Stimulated activated effector memory CD8-positive, alpha-beta T cell treated with anti-CD3 and anti-CD28 coated beads, Interleukin-12 subunit alpha, Interleukin-12 subunit beta, amount 100 ng/mL, for 72 hours (primary cell): Measurements from ENCODE around the gene GRM3.
"Not testable (repeated sequence)": the region's sequence is repeated elsewhere in the genome, so short reads cannot be mapped to it uniquely, and the experiment has no call there.

ENCODE experiments used
- ATAC-seq: fragments of 150-1000 bp; cut with Tn5 transposase; 2 replicates; pipeline ENCODE4 v1.10.0; 2021
- DNase-seq, 2 donors: peaks; one replicate each; pipeline ENCODE4 v3.0.0; 2021 to 2022; ENCODE audit warnings: low spot score in 2 of 2
- H3K27ac Mint-ChIP-seq: one replicate; pipeline ENCODE4 v1.8.0; 2022; ENCODE audit warnings: mild to moderate bottlenecking, mixed read lengths
- H3K36me3 Mint-ChIP-seq: one replicate; pipeline ENCODE4 v1.8.0; 2022; ENCODE audit warnings: mild to moderate bottlenecking, mixed read lengths
- H3K4me1 Mint-ChIP-seq: one replicate; pipeline ENCODE4 v1.8.0; 2022; ENCODE audit warnings: mixed read lengths
- H3K4me3 Mint-ChIP-seq: one replicate; pipeline ENCODE4 v1.8.0; 2022; ENCODE audit warnings: mild to moderate bottlenecking, mixed read lengths
- H3K9me3 Mint-ChIP-seq: one replicate; pipeline ENCODE4 v1.8.0; 2022; ENCODE audit warnings: mixed read lengths

GRM3 gene

GRCh38 chr7:86643561-86644281, at the start of gene GRM3:
Gene GRM3 (plus strand): TSS chr7:86643909. CDS start chr7:86765146, 121,237 bp downstream.
- no peak within 1 kb of the TSS for H3K27ac Mint-ChIP-seq
- DNase-seq (no peak), ATAC-seq (peak; percentile 24)
- no peaks in the 10 kb centered on the region for H3K9me3 Mint-ChIP-seq
- no peaks in the 10 kb centered on the region for H3K36me3 Mint-ChIP-seq
- H3K4me1 Mint-ChIP-seq = no peaks in the 10 kb centered on the region
- H3K4me3 Mint-ChIP-seq = no peak within 1 kb of the TSS

DNA sequence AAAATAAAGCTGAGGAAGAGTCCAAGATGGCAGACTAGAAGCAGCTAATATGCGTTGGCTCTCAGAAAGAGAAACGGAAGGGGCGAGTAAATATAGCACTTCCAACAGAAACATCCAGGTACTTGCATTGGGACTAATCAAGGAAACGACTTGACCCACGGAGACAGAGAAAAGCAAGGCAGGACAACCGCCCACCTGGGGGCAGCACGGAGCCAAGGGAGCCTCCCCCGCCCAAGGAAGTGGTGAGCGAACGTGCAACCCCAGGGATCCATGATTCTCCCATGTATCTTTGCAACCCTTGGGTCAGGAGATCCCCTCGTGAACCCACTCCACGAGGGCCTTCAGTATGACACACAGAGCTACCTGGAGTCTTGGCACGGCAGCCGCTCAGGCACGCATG, 45.4 kb upstream of the GRM3 start:
- no peak for ATAC-seq
- Mint-ChIP-seq H3K27ac (no peak overlapping the region), H3K4me3 (no peak overlapping the region), H3K4me1 (no peaks in the 10 kb centered on the region), H3K36me3 (no peaks in the 10 kb centered on the region), H3K9me3 (peaks cover 4% of the 10 kb centered on the region)
- no peak for DNase-seq

DNA sequence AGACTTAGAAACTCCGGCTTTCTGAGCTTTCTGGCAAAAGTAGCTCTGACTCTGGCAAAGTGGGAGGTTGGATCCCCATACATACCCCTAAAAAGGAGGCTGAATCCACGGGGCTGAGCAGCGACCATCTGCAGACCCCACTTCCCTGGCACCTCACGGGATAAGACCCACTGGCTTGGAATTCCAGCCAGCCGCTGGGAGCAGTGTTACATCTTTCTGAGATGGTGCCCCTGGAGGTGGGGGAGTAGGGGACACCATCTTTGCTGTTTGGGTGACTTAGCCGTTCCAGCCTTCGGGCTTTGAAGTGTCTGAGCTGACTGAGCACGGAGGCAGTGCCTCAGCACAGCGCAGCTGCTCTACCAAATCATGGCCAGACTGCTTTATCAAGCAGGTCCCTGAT, 45.0 kb upstream of the GRM3 start:
- Mint-ChIP-seq H3K9me3 (peaks cover 4% of the 10 kb centered on the region), H3K4me1 (no peaks in the 10 kb centered on the region), H3K4me3 (no peak overlapping the region), H3K36me3 (no peaks in the 10 kb centered on the region), H3K27ac (no peak overlapping the region)
- DNase-seq (no peak), ATAC-seq (no peak)

- no peak overlapping the region for H3K27ac Mint-ChIP-seq
- no peaks in the 10 kb centered on the region for H3K4me1 Mint-ChIP-seq
- no peak overlapping the region for H3K4me3 Mint-ChIP-seq
These were observed 43.0 kb upstream of the GRM3 start for GRCh38 chr7:86600506-86601290.

GRCh38 chr7:86615711-86616110, 28.0 kb upstream of the GRM3 start:
- H3K36me3 Mint-ChIP-seq, H3K4me3 Mint-ChIP-seq, ATAC-seq, H3K4me1 Mint-ChIP-seq, DNase-seq, H3K27ac Mint-ChIP-seq: not testable (repeated sequence)
- H3K9me3 Mint-ChIP-seq = peaks cover 15% of the 10 kb centered on the region

More at GRCh38 chr7:86600506-86601290, 43.0 kb upstream of the GRM3 start:
- Mint-ChIP-seq H3K36me3 (no peaks in the 10 kb centered on the region), H3K9me3 (peaks cover 2% of the 10 kb centered on the region)
- ATAC-seq (peak; percentile 37), DNase-seq (no peak)

DNA sequence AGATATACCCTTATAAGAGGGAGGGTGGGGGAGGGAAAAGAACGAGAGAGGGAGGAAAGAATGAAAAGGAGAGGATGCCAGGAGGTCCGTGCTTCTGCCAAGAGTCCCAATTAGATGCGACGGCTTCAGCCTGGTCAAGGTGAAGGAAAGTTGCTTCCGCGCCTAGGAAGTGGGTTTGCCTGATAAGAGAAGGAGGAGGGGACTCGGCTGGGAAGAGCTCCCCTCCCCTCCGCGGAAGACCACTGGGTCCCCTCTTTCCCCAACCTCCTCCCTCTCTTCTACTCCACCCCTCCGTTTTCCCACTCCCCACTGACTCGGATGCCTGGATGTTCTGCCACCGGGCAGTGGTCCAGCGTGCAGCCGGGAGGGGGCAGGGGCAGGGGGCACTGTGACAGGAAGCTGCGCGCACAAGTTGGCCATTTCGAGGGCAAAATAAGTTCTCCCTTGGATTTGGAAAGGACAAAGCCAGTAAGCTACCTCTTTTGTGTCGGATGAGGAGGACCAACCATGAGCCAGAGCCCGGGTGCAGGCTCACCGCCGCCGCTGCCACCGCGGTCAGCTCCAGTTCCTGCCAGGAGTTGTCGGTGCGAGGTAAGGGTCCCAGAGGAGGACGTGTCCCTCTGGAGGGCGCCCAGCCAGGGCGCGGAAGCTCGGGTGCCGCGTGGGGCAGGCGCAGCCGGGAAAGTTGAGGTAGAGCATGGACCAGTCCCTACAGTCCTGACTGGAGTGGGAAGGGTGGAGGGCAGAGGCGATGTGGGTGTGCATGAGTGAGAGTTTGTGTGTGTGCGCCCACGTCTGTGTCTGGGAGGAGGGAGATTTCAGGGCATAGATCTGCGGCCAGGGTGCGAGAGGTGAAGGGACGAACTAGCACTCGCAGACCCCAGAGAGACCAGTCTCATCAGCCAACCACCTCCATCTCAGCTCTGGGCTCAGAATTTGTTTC, 844 bp downstream of the GRM3 start:
- Mint-ChIP-seq H3K4me1 (no peaks in the 10 kb centered on the region), H3K4me3 (no peak overlapping the region), H3K27ac (no peak overlapping the region), H3K36me3 (no peaks in the 10 kb centered on the region), H3K9me3 (no peaks in the 10 kb centered on the region)
- DNase-seq = no peak
- peak; percentile 48 for ATAC-seq

GRCh38 chr7:86645225-86645608, 1.5 kb downstream of the GRM3 start:
- no peak for DNase-seq
- Mint-ChIP-seq H3K27ac (no peak overlapping the region), H3K4me3 (no peak overlapping the region), H3K9me3 (no peaks in the 10 kb centered on the region), H3K4me1 (no peaks in the 10 kb centered on the region), H3K36me3 (no peaks in the 10 kb centered on the region)
- peak; percentile 13 for ATAC-seq

DNA sequence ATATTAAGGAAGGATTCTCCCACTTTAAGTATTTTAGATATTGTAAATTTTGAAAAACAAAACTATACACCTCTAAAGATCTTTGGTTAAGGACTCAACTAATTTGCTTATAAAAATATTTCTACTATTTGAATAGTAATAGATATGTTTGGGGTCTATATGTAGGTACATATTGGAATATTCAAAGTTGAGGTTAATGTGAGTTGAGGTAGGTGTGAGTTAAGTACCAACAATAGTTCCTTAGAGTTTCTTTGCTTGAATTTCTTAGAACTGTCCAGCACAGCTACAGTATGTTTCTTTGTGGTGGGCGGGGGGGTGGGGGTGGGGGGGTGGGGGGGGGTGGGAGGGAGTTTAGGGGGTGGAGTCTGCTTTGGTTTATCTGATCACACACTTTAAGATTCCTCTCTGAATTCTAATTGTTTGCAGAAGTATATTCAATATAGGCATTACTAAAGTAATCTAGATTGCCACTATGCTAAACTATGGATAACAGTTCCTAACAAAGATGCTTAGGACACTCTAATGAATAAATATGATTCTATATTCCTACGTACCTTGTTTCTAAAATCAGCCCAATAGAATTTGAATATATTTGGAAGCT, 2.1 kb downstream of the GRM3 start:
- Mint-ChIP-seq H3K27ac (no peak overlapping the region), H3K36me3 (no peaks in the 10 kb centered on the region), H3K4me3 (no peak overlapping the region), H3K9me3 (no peaks in the 10 kb centered on the region), H3K4me1 (no peaks in the 10 kb centered on the region)
- DNase-seq (no peak), ATAC-seq (no peak)

DNA sequence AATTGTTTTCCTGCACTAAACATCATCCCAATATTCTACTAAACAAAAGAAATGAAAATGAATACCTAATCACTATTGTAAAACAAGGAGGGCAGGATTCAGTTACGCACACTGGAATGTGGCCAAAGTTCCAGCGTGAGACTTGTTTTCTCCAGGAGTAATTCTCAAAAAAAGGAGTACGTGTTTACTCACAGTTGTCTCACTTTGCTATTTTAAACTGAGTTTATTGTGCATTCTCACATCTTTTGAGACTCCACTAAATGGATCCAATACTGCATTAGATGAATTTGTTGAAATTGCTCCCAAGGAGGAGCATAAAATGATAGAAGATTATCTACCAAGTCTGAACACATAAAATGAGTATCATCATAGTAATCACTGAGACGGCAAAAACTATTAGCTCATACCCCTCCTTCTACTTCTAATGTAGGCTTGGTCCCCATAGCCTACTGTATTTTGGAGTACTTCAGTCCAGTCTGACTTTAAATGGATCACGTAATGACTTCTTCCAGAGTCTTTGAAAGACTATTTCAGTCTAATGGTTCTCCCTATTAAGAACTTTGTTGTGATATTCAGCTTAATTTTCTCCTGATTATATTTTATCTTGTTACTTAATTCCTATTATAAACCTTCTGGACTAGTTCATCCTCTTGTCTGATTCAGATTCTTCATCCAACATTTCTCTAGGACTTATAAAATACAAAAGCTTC, 3.8 kb downstream of the GRM3 start:
- ATAC-seq = no peak
- Mint-ChIP-seq H3K9me3 (no peaks in the 10 kb centered on the region), H3K4me1 (no peaks in the 10 kb centered on the region), H3K36me3 (no peaks in the 10 kb centered on the region), H3K27ac (no peak overlapping the region), H3K4me3 (no peak overlapping the region)
- DNase-seq = no peak

GRCh38 chr7:86648169-86648568, 4.5 kb downstream of the GRM3 start:
- H3K36me3 Mint-ChIP-seq = no peaks in the 10 kb centered on the region
- H3K4me1 Mint-ChIP-seq = no peaks in the 10 kb centered on the region
- DNase-seq (no peak), ATAC-seq (no peak)
- no peak overlapping the region for H3K27ac Mint-ChIP-seq
- no peak overlapping the region for H3K4me3 Mint-ChIP-seq
- no peaks in the 10 kb centered on the region for H3K9me3 Mint-ChIP-seq

DNA sequence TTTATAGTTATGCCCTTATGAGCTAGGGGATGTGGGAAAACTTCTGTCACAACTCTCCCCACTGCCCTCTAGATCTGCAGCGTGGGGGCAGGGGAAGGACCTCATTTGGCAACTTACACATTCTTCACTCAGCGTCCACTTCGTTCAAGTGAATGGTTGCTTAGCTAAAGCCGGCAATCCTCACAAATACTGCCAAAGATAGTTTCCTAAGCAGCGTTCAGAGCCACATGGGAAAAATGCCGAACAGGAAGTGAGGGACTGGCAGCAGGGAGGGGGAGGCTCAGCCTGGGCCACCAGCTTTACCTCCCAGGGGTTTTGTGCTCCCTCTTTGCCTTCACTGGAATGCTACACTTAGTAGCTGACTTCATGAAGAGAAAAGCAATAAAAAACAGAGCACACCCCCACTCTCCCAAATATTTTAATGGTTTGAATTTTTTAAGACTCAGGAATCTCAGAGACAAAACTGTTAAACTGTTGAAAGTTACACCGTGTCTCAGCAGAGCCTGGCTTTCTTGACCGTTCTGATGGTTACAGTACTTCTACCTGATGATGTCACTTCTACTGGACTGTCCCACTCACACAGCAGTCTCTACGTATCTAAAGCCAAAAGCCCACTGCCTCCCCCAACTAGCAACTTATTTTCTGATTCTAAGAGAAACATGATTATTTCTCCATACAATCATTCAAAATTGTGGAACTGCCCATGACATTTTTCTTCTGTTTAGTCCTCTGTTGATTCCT, 10.4 kb downstream of the GRM3 start:
- ATAC-seq (no peak), DNase-seq (no peak)
- peaks cover 4% of the 10 kb centered on the region for H3K9me3 Mint-ChIP-seq
- no peak overlapping the region for H3K4me3 Mint-ChIP-seq
- no peaks in the 10 kb centered on the region for H3K36me3 Mint-ChIP-seq
- no peak overlapping the region for H3K27ac Mint-ChIP-seq
- H3K4me1 Mint-ChIP-seq = no peaks in the 10 kb centered on the region

DNA sequence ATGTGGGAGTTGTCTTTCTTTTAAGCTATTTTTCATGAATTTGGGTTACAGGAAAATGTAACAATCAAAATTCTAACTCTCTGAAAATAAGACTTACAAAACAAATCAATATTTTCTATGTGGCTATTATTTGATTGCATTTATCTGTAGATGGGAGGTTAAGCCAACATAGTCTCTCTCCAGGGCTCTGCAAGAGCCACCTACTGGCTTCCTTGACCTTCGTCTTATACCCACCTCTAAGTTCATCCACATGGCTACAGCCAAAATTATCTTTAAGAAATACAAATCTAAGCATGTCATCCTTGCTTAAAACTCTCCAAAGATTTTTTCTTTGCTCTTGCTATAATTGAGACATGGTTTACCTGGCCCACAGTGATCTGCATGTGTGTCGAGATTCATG, 14.2 kb downstream of the GRM3 start:
- no peak overlapping the region for H3K27ac Mint-ChIP-seq
- DNase-seq (no peak), ATAC-seq (no peak)
- no peaks in the 10 kb centered on the region for H3K36me3 Mint-ChIP-seq
- H3K9me3 Mint-ChIP-seq = peaks cover 4% of the 10 kb centered on the region
- H3K4me3 Mint-ChIP-seq = no peak overlapping the region
- H3K4me1 Mint-ChIP-seq = no peaks in the 10 kb centered on the region

GRCh38 chr7:86660950-86661462, 17.3 kb downstream of the GRM3 start:
- DNase-seq = no peak
- ATAC-seq = no peak
- no peaks in the 10 kb centered on the region for H3K4me1 Mint-ChIP-seq
- H3K9me3 Mint-ChIP-seq = peaks cover 8% of the 10 kb centered on the region
- H3K36me3 Mint-ChIP-seq = no peaks in the 10 kb centered on the region
- H3K4me3 Mint-ChIP-seq = no peak overlapping the region
- no peak overlapping the region for H3K27ac Mint-ChIP-seq

- Mint-ChIP-seq H3K27ac (no peak overlapping the region), H3K36me3 (no peaks in the 10 kb centered on the region), H3K4me1 (no peaks in the 10 kb centered on the region), H3K9me3 (peaks cover 8% of the 10 kb centered on the region), H3K4me3 (no peak overlapping the region)
- ATAC-seq (no peak), DNase-seq (no peak)
These were observed 20.8 kb downstream of the GRM3 start for GRCh38 chr7:86664486-86664885.
